ENCODE data around the gene FHIT.

FHIT gene

GRCh38 chr3:59783468-59783988 lies 1467.7 kb downstream of the FHIT start:
- DNase-seq (ENCODE audit: low read depth): no peak
- TF ChIP-seq CTCF (IDR thresholded peaks at IDR 0.05; ENCODE audit: control insufficient read depth, insufficient read depth, low read depth, low read length, missing control alignments): no peak
- H3K4me3 ChIP-seq (ENCODE audit: control insufficient read depth, low read depth, low read length): no peak overlapping the region

DNA sequence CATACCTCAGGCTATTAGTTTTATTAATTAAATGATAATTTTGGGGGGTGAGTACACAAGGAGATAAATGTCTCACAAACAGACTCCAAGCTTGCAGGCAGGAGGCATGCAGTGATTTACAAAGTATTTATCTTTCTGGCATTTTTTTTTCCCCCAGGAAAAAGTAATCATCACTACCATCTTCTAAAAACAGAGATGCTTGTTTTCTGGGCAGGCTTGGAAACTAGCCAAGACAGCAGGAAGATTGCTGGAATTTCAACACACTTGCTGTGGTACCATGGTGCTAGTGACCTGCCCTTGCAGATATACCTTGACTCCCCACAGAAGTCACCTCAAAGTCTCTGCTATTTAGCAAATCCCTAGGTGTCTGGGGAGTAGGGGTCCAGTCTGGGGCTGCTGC lies 1468.6 kb downstream of the FHIT start:
- H3K4me3 ChIP-seq (ENCODE audit: control insufficient read depth, low read depth, low read length): no peak overlapping the region
- no peak for TF ChIP-seq CTCF (IDR thresholded peaks at IDR 0.05; ENCODE audit: control insufficient read depth, insufficient read depth, low read depth, low read length, missing control alignments)
- DNase-seq (ENCODE audit: low read depth): no peak

GRCh38 chr3:59780209-59780608 lies 1471.0 kb downstream of the FHIT start:
- no peak for DNase-seq (ENCODE audit: low read depth)
- no peak overlapping the region for H3K4me3 ChIP-seq (ENCODE audit: control insufficient read depth, low read depth, low read length)
- no peak for TF ChIP-seq CTCF (IDR thresholded peaks at IDR 0.05; ENCODE audit: control insufficient read depth, insufficient read depth, low read depth, low read length, missing control alignments)

DNA sequence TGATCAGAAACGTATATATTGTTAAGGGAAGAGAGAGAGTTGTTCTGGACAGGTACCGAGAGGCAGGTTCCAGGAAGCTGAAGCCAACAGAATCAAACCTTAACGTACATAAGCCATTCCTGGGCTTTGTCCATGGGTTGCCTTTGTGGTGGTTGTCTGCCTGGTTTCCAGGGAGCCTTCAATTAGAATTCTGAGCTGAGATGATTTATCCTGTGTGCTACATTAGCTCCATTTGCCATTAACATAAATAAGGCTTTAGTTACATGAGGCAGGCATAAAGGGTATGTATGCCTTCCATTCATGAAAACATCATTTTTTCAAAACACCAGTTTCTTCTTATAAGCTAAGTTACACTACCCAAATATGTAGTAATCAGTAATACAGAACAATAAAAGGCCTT lies 1472.0 kb downstream of the FHIT start:
- no peak overlapping the region for H3K4me3 ChIP-seq (ENCODE audit: control insufficient read depth, low read depth, low read length)
- TF ChIP-seq CTCF (IDR thresholded peaks at IDR 0.05; ENCODE audit: control insufficient read depth, insufficient read depth, low read depth, low read length, missing control alignments): no peak
- no peak for DNase-seq (ENCODE audit: low read depth)

- no peak overlapping the region for H3K4me3 ChIP-seq (ENCODE audit: control insufficient read depth, low read depth, low read length)
- no peak for TF ChIP-seq CTCF (IDR thresholded peaks at IDR 0.05; ENCODE audit: control insufficient read depth, insufficient read depth, low read depth, low read length, missing control alignments)
- no peak for DNase-seq (ENCODE audit: low read depth)
Measured at GRCh38 chr3:59777667-59778077, 1473.6 kb downstream of the FHIT start.

GRCh38 chr3:59777066-59777465 lies 1474.2 kb downstream of the FHIT start:
- no peak for TF ChIP-seq CTCF (IDR thresholded peaks at IDR 0.05; ENCODE audit: control insufficient read depth, insufficient read depth, low read depth, low read length, missing control alignments)
- H3K4me3 ChIP-seq (ENCODE audit: control insufficient read depth, low read depth, low read length): no peak overlapping the region
- no peak for DNase-seq (ENCODE audit: low read depth)

Data from AG09309 (cell line).